NB4 (cell line): Measurements from ENCODE around the gene LCA5L.

Experiments used
- DNase-seq: peaks from one replicate; pipeline ENCODE4 v3.0.0; 2010; ENCODE audit warnings: low read depth
- H3K4me3 ChIP-seq: one replicate; pipeline ENCODE4 v1.5.1; 2011; ENCODE audit warnings: mild to moderate bottlenecking, low read depth, low read length, moderate library complexity
- MYC ChIP-seq: IDR thresholded peaks from 2 replicates; pipeline ENCODE4 v1.6.1; 2011; ENCODE audit warnings: low read depth, low read length
- POLR2A ChIP-seq: IDR thresholded peaks from 2 replicates; pipeline ENCODE4 v1.6.1; 2011; ENCODE audit warnings: mild to moderate bottlenecking; ENCODE audit not compliant: insufficient read length; ENCODE audit errors: extremely low read depth
- TF ChIP-seq, protein P1 (sequence below): IDR thresholded peaks from 2 replicates; pipeline ENCODE4 v1.6.1; 2011; ENCODE audit warnings: low read depth, low read length
- TF ChIP-seq, protein P2 (sequence below): IDR thresholded peaks from one replicate; pipeline ENCODE4 v1.5.1; 2012; ENCODE audit warnings: low read depth, low read length

Gene LCA5L

DNA sequence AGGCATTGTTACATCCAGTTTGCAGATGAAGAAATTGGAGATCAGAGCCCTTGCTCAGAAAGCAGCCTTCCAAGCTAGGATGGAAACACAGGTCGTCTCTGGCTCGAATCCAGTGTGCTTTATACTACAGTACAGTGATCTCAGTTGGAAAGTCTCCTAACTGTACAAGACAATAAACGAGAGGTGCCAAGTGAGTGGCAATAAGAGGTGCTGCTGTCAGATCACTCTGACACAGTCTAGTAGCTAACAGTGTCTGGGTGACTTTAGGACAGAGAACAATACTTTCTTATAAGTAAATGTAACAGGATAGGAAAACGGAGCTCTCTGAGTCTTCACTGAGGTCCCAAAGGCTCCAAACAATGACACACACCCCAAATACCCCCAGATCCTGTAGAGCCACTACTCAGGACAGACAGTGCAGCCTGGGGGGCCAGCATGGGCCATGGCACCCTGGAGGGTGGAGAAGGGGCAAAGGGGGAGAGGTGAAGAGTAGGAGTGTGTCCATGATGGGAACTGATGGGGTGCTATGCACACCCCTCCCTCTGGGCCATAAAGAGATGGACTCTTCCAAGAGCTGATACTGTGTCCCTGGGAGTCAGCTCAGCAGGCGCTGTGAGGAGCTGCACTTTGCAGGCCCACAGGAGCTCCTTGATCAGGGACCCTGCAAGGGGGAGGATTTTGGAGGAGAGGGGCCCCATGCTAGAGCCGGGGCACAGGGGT lies 9.5 kb upstream of the LCA5L start:
- DNase-seq = no peak
- TF ChIP-seq MYC = no peak
- TF ChIP-seq POLR2A = no peak
- TF ChIP-seq, protein P1, sequence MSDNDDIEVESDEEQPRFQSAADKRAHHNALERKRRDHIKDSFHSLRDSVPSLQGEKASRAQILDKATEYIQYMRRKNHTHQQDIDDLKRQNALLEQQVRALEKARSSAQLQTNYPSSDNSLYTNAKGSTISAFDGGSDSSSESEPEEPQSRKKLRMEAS = no peak
- TF ChIP-seq, protein P2, sequence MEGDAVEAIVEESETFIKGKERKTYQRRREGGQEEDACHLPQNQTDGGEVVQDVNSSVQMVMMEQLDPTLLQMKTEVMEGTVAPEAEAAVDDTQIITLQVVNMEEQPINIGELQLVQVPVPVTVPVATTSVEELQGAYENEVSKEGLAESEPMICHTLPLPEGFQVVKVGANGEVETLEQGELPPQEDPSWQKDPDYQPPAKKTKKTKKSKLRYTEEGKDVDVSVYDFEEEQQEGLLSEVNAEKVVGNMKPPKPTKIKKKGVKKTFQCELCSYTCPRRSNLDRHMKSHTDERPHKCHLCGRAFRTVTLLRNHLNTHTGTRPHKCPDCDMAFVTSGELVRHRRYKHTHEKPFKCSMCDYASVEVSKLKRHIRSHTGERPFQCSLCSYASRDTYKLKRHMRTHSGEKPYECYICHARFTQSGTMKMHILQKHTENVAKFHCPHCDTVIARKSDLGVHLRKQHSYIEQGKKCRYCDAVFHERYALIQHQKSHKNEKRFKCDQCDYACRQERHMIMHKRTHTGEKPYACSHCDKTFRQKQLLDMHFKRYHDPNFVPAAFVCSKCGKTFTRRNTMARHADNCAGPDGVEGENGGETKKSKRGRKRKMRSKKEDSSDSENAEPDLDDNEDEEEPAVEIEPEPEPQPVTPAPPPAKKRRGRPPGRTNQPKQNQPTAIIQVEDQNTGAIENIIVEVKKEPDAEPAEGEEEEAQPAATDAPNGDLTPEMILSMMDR = no peak

DNA sequence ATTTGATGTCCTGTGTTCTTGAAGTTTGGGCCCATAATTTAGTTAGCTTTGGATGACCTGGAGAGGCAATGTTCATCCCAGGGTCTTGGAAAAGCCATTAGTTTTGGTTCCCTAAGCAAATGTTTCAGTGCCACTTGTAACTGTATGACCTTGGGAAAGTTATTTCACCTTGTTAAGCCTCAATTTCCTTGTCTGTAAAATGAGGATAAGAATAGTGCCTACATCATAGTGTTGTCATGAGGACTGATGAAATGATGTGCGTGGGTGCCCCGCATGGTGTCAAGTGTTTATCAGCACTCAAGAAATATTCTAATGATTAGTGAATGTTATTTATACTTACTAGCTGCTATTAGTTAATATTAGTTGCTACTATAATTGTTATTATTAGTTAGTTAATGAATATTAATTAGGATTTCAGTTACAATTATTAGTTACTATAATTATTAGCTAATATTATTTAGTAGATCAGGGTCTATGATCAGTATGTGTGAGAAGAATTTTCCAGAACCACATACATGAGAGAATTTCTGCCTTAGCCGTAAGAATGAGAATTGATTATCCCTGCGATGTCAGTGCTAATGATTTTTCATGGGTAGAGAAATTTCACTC lies 8.1 kb upstream of the LCA5L start:
- no peak overlapping the region for H3K4me3 ChIP-seq
- TF ChIP-seq, protein P1 = no peak
- no peak for DNase-seq

More for the DNA sequence above, 9.5 kb upstream of the LCA5L start:
- H3K4me3 ChIP-seq = no peak overlapping the region

DNA sequence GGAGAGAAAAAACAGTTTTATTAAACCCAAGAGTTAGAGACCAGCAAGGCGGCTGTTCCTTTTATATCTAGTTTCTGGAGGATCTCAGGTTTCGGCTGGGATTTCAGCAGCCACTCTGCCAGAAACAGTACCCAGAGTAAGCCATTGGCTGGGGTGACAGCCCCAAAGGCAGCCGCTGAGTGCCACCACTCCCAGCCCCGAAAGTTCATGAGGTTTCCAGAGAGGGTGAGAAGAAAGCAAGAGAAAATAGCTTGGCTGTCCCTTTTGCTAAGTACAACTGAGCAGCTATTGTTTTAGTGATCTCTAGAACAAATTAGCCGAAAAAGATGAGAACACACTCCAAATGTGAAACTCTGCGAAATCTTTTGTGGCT lies 7.4 kb upstream of the LCA5L start:
- H3K4me3 ChIP-seq = no peak overlapping the region
- no peak for TF ChIP-seq MYC
- no peak for TF ChIP-seq POLR2A
- TF ChIP-seq, protein P1 = no peak
- TF ChIP-seq, protein P2 = no peak
- DNase-seq = no peak

DNA sequence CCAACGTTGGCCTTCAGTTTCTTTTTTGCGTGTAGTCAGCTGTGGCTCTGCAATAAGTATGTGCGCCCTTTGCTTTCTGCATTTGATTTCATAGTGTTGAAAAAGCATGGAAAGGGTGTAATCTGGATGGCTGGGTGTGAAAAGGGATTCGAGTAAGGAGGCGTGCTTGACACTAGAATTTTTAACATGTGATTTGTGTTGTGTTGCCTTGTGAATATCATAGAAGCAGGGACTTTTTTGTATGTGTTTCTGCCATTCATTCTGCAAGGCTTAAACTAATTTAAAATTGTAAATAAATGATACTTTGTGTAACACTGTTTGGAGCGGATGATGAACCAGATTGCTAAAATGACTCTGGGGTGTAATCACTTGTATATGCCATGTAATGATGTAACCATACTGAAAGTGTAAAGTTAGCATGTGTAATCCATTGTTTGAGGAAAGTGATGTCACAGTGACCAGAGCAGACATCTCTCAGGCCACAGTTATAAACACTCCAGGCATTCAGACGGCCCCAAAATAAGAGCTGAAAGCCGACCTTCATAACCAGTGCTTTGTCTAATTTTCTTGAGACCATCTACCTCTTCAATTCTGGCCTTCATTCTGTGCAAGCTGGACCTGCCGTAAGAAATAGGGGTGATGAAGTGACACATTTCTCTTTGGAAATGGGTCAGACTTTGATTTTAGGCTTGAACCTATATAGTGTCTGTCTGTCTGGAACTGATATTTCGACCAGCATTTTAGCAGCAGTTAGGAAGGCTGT lies 6.8 kb upstream of the LCA5L start:
- TF ChIP-seq POLR2A = no peak
- TF ChIP-seq, protein P2 = no peak
- TF ChIP-seq, protein P1 = no peak
- TF ChIP-seq MYC = no peak
- no peak for DNase-seq
- no peak overlapping the region for H3K4me3 ChIP-seq

DNA sequence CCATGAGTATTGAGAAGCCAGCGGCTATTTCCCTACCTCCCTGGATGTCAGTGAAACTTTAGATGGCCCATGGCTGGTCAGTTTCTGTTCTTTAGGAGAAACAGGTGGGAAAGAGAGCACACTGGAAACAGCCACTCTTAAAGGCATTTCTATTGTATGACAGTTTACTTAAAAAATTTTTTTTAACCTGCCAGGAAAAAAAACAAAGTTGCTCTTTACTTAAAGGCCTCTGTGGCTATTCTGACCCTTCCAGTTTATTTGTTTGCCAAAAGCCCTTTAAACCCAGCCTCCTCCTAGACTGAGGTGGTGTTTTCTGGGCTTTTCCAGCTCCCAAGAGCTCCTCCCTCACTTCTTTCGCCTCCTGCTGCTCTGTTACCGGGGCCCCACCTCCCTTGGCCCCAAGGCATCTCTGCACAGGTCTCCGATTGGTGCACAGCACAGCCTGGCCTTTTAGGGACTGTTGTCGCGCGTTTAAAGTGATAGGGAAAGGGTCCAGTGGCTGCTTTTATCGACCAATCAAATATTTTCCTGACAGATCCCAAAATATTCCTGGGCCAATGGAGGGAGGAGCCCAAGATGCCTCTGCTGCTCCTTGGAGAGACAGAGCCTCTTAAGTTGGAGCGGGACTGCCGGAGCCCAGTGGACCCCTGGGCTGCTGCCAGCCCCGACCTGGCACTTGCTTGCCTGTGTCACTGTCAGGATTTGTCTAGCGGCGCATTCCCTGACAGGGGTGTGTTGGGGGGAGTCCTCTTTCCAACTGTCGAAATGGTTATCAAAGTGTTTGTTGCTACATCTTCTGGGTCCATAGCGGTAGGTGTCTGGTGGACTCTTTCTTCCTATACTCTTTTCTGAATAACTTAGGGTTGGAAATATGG lies 6.0 kb upstream of the LCA5L start, which contains the start of gene SH3BGR:
TSS of gene SH3BGR (plus strand) at position 639 of the 875 bp plus-strand sequence. CDS start at position 766, 127 bp downstream.
- H3K4me3 ChIP-seq = no peak within 1 kb of the TSS
- no peak for DNase-seq
- TF ChIP-seq, protein P1 = no peak
- TF ChIP-seq POLR2A (no peak), MYC (no peak)
- TF ChIP-seq, protein P2 = no peak
